GM23338 (cell line): ENCODE data around the gene LRP10.

Experiments used
- POLR2AphosphoS5 ChIP-seq: IDR thresholded peaks from 2 replicates; pipeline ENCODE4 v1.6.1; 2016; ENCODE audit warnings: antibody characterized with exemption, low read depth
- REST ChIP-seq: IDR thresholded peaks from one replicate; pipeline ENCODE4 v1.6.1; 2018; ENCODE audit warnings: antibody characterized with exemption; ENCODE audit not compliant: unreplicated experiment
- STAT1 ChIP-seq: IDR thresholded peaks from one replicate; pipeline ENCODE4 v1.6.1; 2016; ENCODE audit warnings: antibody characterized with exemption; ENCODE audit not compliant: unreplicated experiment

GRCh38 chr14:22836301-22837113 is 35.0 kb upstream of the LRP10 start, which contains the start of gene MMP14:
- peak; percentile 54 for TF ChIP-seq POLR2AphosphoS5
- no peak for TF ChIP-seq STAT1
- TF ChIP-seq REST = no peak
